Kidney (tissue), 14 donors: ENCODE data around the gene LPCAT2. TPM values are rescaled to one million over a fixed set of nuclear protein-coding genes. Genes with fewer than 3 reads are reported as not detected.

Experiments used
- DNase-seq, 5 donors: peaks; one replicate each; pipeline ENCODE4 v3.0.0-alpha.2; 2013 to 2020
- FAIRE-seq: peaks from 2 replicates; lab custom pipeline; 2012; peaks lifted over from hg19 to GRCh38; lab: Jason Lieb, UNC
- H3K27ac ChIP-seq, 2 donors: one replicate each; pipeline ENCODE4 v1.7.0; 2013; ENCODE audit warnings: low read depth in 2 of 2, low read length in 2 of 2, inconsistent platforms in 1 of 2
- H3K27me3 ChIP-seq: one replicate; pipeline ENCODE4 v1.7.1; 2013; ENCODE audit warnings: low read length, inconsistent platforms; ENCODE audit not compliant: control insufficient read depth, insufficient read depth
- H3K36me3 ChIP-seq, 3 donors: one replicate each; pipeline versions ENCODE4 v1.7.0 to v1.7.1; 2013; ENCODE audit warnings: low read length in 3 of 3, control low read depth in 1 of 3, inconsistent platforms in 1 of 3; ENCODE audit not compliant: insufficient read depth in 3 of 3, control insufficient read depth in 2 of 3
- H3K4me1 ChIP-seq, 3 donors: one replicate each; pipeline versions ENCODE4 v1.7.0 to v1.7.1; 2013; ENCODE audit warnings: low read length in 3 of 3, inconsistent platforms in 1 of 3, low read depth in 1 of 3; ENCODE audit not compliant: control insufficient read depth in 2 of 3, insufficient read depth in 2 of 3
- H3K4me3 ChIP-seq, 3 donors: one replicate each; pipeline versions ENCODE4 v1.7.0 to v1.8.1; 2013; ENCODE audit warnings: low read length in 3 of 3, control low read depth in 1 of 3, inconsistent platforms in 1 of 3
- H3K9ac ChIP-seq, 3 donors: one replicate each; pipeline versions ENCODE4 v1.7.0 to v1.7.1; 2013; ENCODE audit warnings: low read length in 3 of 3, control low read depth in 1 of 3, inconsistent platforms in 1 of 3
- H3K9me3 ChIP-seq, 3 donors: one replicate each; pipeline versions ENCODE4 v1.7.0 to v1.7.1; 2013; ENCODE audit warnings: low read length in 3 of 3, control low read depth in 1 of 3, inconsistent platforms in 1 of 3; ENCODE audit not compliant: control insufficient read depth in 2 of 3, insufficient read depth in 1 of 3
- intact Hi-C: fragments of 100-400 bp; cut with DNase I; formaldehyde crosslinking; loops from one replicate; pipeline ENCODE4 v1.11.1; 2022
- polyA plus RNA-seq: library from polyadenylated mRNA; stranded (reverse); fragments of 350-450 nt; fragmentation: Illumina TruSeq; extraction: RNeasy Lipid Tissue Mini Kit (QIAGEN cat#74804); gene quantifications from one replicate; pipeline ENCODE4 v1.2.3, GENCODE V29; 2014; ENCODE audit warnings: low read depth, low replicate concordance; ENCODE audit not compliant: insufficient read depth
- total RNA-seq: library from RNA; stranded (reverse); fragmentation: NEBNext Ultra II Directional; extraction: Animal tissue kit (Norgen Biotek cat#: 25700); gene quantifications from one replicate; pipeline ENCODE4 v1.2.1, GENCODE V29; 2021
- TF ChIP-seq, protein P1 (sequence below): IDR thresholded peaks from 3 replicates; pipeline ENCODE4 v1.5.1; 2012; ENCODE audit warnings: mild to moderate bottlenecking, moderate library complexity, borderline replicate concordance; ENCODE audit not compliant: insufficient read depth; ENCODE audit errors: extremely low read depth
- donor health status: control.
- donor health status: control.
- donor health status: control.
- donor health status: control.
- donor health status: control.
- donor health status: DM: yes; HTN: yes; CAD: no.
- donor health status: Normal renal cell carcinoma (clear cell type).

The LPCAT2 gene
- total and polyA plus RNA-seq, 2 donors from 2014 or later, result 7.7 to 20.6 TPM

DNA sequence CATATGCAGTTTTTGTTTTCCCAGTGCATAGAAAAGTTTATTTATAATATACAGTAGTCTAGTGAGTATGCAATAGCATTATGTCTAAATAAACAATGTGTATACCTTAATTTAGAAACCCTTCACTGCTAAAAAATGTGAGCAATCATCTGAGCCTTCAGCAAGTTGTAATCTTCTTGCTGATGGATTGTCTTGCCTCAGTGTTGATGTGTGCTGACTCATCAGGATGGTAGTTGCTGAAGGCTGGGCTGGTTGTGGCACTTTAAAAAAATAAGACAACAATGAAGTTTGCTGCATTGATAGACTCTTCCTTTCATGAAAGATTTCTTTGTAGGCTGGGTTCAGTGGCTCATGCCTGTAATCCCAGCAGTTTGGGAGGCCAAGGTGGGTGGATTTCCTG lies 43.7 kb downstream of the LPCAT2 start:
- Histone ChIP-seq H3K36me3 (no peaks in the 10 kb centered on the region), H3K4me3 (no peak overlapping the region), H3K27ac (no peak overlapping the region), H3K27me3 (no peaks in the 10 kb centered on the region), H3K9me3 (peaks cover 0 to 5% (median 0%) of the 10 kb centered on the region in 3 donors), H3K4me1 (no peaks in the 10 kb centered on the region), H3K9ac (no peak overlapping the region)
- DNase-seq, result no peak
- intact Hi-C loops, result no loop called here
- TF ChIP-seq, protein P1, sequence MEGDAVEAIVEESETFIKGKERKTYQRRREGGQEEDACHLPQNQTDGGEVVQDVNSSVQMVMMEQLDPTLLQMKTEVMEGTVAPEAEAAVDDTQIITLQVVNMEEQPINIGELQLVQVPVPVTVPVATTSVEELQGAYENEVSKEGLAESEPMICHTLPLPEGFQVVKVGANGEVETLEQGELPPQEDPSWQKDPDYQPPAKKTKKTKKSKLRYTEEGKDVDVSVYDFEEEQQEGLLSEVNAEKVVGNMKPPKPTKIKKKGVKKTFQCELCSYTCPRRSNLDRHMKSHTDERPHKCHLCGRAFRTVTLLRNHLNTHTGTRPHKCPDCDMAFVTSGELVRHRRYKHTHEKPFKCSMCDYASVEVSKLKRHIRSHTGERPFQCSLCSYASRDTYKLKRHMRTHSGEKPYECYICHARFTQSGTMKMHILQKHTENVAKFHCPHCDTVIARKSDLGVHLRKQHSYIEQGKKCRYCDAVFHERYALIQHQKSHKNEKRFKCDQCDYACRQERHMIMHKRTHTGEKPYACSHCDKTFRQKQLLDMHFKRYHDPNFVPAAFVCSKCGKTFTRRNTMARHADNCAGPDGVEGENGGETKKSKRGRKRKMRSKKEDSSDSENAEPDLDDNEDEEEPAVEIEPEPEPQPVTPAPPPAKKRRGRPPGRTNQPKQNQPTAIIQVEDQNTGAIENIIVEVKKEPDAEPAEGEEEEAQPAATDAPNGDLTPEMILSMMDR, result no peak
- no peak for FAIRE-seq

- intact Hi-C loops, result no loop called here
- H3K27ac ChIP-seq, result no peak overlapping the region
- TF ChIP-seq, protein P1, result no peak
These were observed 46.6 kb downstream of the LPCAT2 start for GRCh38 chr16:55555436-55555835.

DNA sequence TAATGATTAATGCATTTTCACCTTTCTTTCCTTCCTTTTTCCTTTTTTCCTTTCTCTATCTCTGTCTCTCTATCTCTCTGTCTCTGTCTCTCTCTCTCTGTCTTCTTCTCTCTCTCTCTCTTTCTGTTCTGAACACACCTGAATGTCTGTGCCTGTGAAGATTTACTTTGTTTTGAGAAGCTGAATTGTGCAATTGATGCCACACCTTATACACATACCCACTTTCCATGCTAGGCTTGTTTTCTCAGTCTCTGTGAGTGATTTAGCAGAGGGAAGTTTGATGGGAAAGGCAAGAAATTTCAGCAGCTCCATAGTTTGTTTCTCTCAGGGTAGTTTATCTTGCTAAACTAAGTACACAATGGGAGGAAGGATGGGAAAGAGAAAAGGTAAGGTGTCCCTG lies 48.3 kb downstream of the LPCAT2 start:
- Histone ChIP-seq H3K36me3 (no peaks in the 10 kb centered on the region), H3K9me3 (peaks cover 0 to 5% (median 0%) of the 10 kb centered on the region in 3 donors), H3K4me3 (no peak overlapping the region), H3K27me3 (no peaks in the 10 kb centered on the region), H3K4me1 (no peaks in the 10 kb centered on the region), H3K9ac (no peak overlapping the region), H3K27ac (no peak overlapping the region)
- TF ChIP-seq, protein P1, result no peak
- intact Hi-C loops, result no loop called here
- no peak for FAIRE-seq
- DNase-seq, result no peak

More at GRCh38 chr16:55555436-55555835, 46.6 kb downstream of the LPCAT2 start:
- Histone ChIP-seq H3K9ac (no peak overlapping the region), H3K36me3 (no peaks in the 10 kb centered on the region), H3K4me1 (no peaks in the 10 kb centered on the region), H3K4me3 (no peak overlapping the region), H3K9me3 (peaks cover 0 to 5% (median 0%) of the 10 kb centered on the region in 3 donors), H3K27me3 (no peaks in the 10 kb centered on the region)
- FAIRE-seq (no peak), DNase-seq (no peak)

DNA sequence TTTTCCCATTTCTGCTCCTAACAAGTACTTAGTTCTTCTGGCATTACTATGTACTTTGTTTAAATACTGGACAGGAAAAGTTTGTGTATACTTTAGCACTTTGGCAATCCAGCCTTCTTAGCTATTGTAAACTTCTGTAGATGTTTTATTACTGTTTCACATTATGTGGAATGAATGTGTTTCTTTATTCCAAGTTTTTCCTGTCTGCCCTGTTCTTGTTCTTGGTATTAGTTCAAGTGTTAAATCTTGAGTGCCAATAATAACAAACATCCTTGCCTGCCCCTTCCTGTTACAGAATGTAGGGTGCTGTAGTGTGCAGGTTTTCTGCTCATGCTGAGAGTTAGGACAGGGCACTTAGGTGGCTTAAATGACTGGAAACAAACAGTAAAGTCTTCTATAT lies 50.4 kb downstream of the LPCAT2 start:
- Histone ChIP-seq H3K36me3 (no peaks in the 10 kb centered on the region), H3K9me3 (no peaks in the 10 kb centered on the region), H3K4me1 (no peaks in the 10 kb centered on the region), H3K27me3 (no peaks in the 10 kb centered on the region), H3K4me3 (no peak overlapping the region), H3K9ac (no peak overlapping the region), H3K27ac (no peak overlapping the region)
- TF ChIP-seq, protein P1, result no peak
- FAIRE-seq (no peak), DNase-seq (peak in 1 of 5 donors; percentile 28)
- intact Hi-C loops, result no loop called here
